Prostate gland (tissue), 2 donors: ENCODE measurements around the gene GSG1L. TPM values are rescaled to one million over a fixed set of nuclear protein-coding genes. Genes with fewer than 3 reads are reported as not detected.

ENCODE experiments used
- DNase-seq: peaks from one replicate; pipeline ENCODE4 v3.0.0-alpha.2; 2019; ENCODE audit warnings: low spot score
- H3K27ac ChIP-seq, 2 donors: fragments of 200-600 bp; sonication (generic); 2 replicates each; pipeline ENCODE4 v1.5.1; 2017 to 2019
- H3K27me3 ChIP-seq: fragments of 200-600 bp; sonication (generic); replicated peaks from 2 replicates; pipeline ENCODE4 v1.5.1; 2019; ENCODE audit not compliant: insufficient read depth
- H3K36me3 ChIP-seq, 2 donors: fragments of 200-600 bp; sonication (generic); 1 replicate in 1 of 2; 2 replicates in 1 of 2; pipeline versions ENCODE4 v1.5.1 to v1.8.1; 2017 to 2019
- H3K4me1 ChIP-seq: fragments of 200-600 bp; sonication (generic); replicated peaks from 2 replicates; pipeline ENCODE4 v1.5.1; 2019
- H3K4me3 ChIP-seq, 2 donors: fragments of 200-600 bp; sonication (generic); 2 replicates each; pipeline ENCODE4 v1.5.1; 2017 to 2019
- H3K9me3 ChIP-seq: fragments of 200-600 bp; sonication (generic); 2 replicates; pipeline ENCODE4 v1.5.1; 2017
- POLR2A ChIP-seq: fragments of 450-650 bp; IDR thresholded peaks from one replicate; pipeline ENCODE4 v1.6.1; 2016; ENCODE audit warnings: antibody characterized with exemption, mild to moderate bottlenecking
- POLR2AphosphoS5 ChIP-seq: sonication (generic); formaldehyde crosslinking; IDR thresholded peaks from one replicate; pipeline ENCODE4 v1.6.1; 2017; ENCODE audit warnings: antibody characterized with exemption
- WGBS: methylation state at CpG from one replicate; pipeline ENCODE4 v1.1.5; 2018; 5-methylcytosine and 5-hydroxymethylcytosine counted together
- intact Hi-C: fragments of 100-400 bp; cut with DNase I; formaldehyde crosslinking; loops from one replicate; pipeline ENCODE4 v1.14.2; 2022
- total RNA-seq, 2 donors: library from RNA; depleted of rRNA; stranded (reverse); fragments of >200 nt; gene quantifications; one replicate each; pipeline ENCODE4 v1.1.0, GENCODE V29; 2016
- TF ChIP-seq, protein P1 (sequence below), 4 experiments: fragments of 200-600 bp in 2 of 4; fragments of 450-650 bp in 2 of 4; sonication (generic) in 2 of 4; IDR thresholded peaks; 1 replicate in 3 of 4; 2 replicates in 1 of 4; pipeline ENCODE4 v1.5.1; 2016 to 2019; ENCODE audit warnings: antibody characterized with exemption in 4 of 4, mild to moderate bottlenecking in 2 of 4, moderate library complexity in 2 of 4

Gene GSG1L
- total RNA-seq, 2 donors from 2014 or later, result 0.91 TPM; not detected in 1

DNA sequence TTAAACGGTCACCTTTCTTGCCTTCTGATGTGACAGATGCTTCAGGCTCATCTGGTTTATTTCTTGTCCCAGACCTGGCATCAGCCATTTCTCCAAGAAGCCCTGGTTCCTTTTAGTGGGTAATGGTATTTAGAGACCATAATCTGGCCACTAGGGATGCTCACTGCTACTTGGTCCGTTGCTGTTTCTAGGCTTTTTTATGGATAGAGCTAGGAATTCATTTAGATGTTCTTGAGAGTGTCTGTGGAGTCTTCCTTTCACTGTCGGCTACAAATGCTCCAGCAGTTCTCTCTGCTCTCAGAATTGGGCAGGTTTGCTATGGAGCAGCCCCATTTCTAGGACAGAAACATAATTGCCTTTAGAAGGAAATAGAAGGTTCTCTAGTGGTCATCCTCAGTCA lies 299.1 kb downstream of the GSG1L start:
- Histone ChIP-seq H3K4me1 (no peaks in the 10 kb centered on the region), H3K36me3 (no peaks in the 10 kb centered on the region), H3K4me3 (no peak overlapping the region), H3K27ac (no peak overlapping the region), H3K9me3 (no peaks in the 10 kb centered on the region), H3K27me3 (no peaks in the 10 kb centered on the region)
- intact Hi-C loops, result no loop called here
- 64% methylated on average over 3 of the region's 3 CpGs for WGBS
- no peak for TF ChIP-seq POLR2A
- TF ChIP-seq POLR2AphosphoS5, result no peak
- TF ChIP-seq, protein P1, sequence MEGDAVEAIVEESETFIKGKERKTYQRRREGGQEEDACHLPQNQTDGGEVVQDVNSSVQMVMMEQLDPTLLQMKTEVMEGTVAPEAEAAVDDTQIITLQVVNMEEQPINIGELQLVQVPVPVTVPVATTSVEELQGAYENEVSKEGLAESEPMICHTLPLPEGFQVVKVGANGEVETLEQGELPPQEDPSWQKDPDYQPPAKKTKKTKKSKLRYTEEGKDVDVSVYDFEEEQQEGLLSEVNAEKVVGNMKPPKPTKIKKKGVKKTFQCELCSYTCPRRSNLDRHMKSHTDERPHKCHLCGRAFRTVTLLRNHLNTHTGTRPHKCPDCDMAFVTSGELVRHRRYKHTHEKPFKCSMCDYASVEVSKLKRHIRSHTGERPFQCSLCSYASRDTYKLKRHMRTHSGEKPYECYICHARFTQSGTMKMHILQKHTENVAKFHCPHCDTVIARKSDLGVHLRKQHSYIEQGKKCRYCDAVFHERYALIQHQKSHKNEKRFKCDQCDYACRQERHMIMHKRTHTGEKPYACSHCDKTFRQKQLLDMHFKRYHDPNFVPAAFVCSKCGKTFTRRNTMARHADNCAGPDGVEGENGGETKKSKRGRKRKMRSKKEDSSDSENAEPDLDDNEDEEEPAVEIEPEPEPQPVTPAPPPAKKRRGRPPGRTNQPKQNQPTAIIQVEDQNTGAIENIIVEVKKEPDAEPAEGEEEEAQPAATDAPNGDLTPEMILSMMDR (IDR thresholded peaks at IDR 0.05), result no peak
- DNase-seq, result no peak

DNA sequence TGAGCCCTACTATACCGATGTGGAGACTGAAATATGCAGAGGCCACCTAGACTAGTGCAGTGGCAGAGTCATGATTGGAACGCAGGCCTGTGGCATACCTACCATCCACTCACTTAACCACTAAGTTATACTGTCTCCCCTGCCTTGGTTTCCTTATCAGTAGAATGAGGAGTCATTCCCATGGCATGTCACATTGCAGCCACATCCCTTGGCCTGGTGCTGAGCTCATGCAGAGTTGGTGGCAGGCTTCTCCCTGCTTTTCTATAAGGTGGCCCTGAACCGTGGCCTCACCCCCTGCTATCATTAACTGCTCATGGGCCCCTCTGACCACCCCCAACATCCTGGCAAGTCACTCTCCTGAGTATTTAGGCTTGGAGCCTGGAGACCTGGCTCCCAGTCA lies 301.1 kb downstream of the GSG1L start:
- H3K4me1 ChIP-seq, result no peaks in the 10 kb centered on the region
- DNase-seq, result no peak
- no peaks in the 10 kb centered on the region for H3K36me3 ChIP-seq
- no peak for TF ChIP-seq POLR2A
- intact Hi-C loops, result no loop called here
- no peaks in the 10 kb centered on the region for H3K9me3 ChIP-seq
- H3K4me3 ChIP-seq, result no peak overlapping the region
- H3K27me3 ChIP-seq, result no peaks in the 10 kb centered on the region
- no peak overlapping the region for H3K27ac ChIP-seq
- WGBS, result 89% methylated on average over 3 of the region's 3 CpGs

DNA sequence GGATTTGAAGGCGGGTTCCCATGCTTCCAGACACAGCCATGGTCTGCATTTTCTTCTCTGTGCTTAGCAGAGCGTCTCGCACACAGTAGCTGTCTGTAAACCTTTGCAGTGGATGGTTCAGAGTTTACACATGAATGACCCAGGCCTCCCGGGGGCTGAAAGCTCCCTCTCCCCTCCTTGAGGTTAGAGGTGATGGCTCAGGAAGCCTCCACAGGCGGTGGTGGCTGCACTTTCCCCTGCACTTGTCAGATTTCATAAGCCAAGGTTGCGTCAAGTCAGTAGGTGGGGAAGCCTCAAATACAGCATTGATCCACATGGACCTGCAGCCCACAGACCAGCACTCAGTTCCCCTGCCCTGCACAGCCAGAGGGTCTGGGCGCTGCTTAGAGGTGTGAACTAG lies 301.7 kb downstream of the GSG1L start:
- TF ChIP-seq, protein P1 (IDR thresholded peaks at IDR 0.05), result no peak
- TF ChIP-seq POLR2A, result no peak
- TF ChIP-seq POLR2AphosphoS5, result no peak
- no peak overlapping the region for H3K4me3 ChIP-seq
- WGBS, result 90% methylated on average over 7 of the region's 7 CpGs
- intact Hi-C loops, result no loop called here
- H3K36me3 ChIP-seq, result no peaks in the 10 kb centered on the region
- no peak for DNase-seq
- H3K4me1 ChIP-seq, result no peaks in the 10 kb centered on the region
- H3K27ac ChIP-seq, result no peak overlapping the region
- H3K9me3 ChIP-seq, result no peaks in the 10 kb centered on the region
- H3K27me3 ChIP-seq, result no peaks in the 10 kb centered on the region

DNA sequence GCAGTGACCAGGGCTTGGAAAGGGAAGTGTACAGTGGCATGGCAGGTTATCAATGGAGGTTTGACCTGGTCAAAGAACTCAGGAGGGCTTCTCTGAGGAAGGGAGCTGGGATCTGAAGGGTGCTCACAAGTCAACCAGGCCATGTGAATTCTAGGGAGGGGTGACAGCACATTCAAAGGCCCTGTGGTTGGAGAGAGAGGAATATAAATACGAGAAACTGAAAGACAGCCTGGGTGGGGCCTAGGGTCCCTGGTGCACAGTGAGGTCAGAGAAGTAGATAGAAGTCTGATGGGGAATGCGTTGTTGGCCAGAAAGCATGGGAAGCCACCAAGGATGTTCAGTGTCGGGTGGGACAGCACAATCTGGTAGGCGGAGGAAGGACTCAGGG lies 302.7 kb downstream of the GSG1L start:
- no peaks in the 10 kb centered on the region for H3K9me3 ChIP-seq
- TF ChIP-seq, protein P1 (IDR thresholded peaks at IDR 0.05), result no peak
- TF ChIP-seq POLR2A (no peak), POLR2AphosphoS5 (no peak)
- no peak for DNase-seq
- H3K36me3 ChIP-seq, result no peaks in the 10 kb centered on the region
- no peaks in the 10 kb centered on the region for H3K4me1 ChIP-seq
- H3K4me3 ChIP-seq, result no peak overlapping the region
- no peak overlapping the region for H3K27ac ChIP-seq
- intact Hi-C loops, result no loop called here
- no peaks in the 10 kb centered on the region for H3K27me3 ChIP-seq
- WGBS, result 81% methylated on average over 4 of the region's 4 CpGs

DNA sequence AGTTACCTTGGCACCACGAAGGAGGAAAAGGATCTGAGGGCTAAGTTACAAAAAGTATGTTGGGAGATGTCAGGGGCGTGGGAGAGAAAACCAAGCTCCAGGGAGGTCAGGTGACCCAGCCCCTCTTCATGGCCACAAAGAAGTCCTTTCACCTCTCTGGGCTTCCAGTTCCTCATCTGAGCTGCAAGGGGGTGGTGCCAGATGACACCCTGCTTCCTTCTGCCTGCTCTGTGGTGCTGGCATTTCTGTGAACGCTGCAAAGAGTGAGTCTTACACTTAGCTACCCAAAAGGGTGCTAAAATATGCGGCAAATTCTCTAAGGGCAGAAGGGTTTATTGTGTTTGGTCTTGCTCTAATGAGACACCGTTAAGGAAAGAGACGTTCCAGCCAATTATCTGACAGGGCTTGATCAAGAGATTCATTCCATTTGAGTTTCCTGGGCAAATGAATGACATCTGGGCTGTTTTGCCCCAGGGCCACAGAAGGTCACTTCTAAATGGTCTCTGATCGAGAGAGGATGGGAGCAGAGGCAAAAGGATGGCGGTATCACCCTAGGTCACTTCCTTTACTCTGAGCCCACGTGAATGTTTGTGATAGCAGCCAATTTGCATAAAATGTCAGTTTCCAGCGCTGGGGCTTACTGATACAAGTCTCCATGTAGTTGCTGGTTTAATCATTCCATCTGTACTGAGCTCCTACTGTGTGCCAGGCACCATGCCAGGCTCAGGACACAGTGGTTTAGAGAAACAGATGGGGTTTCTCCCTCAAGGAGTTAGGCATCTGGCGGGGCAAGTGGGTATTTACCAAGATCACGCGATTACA lies 303.3 kb downstream of the GSG1L start:
- 74% methylated on average over 13 of the region's 13 CpGs for WGBS
- DNase-seq, result no peak
- H3K36me3 ChIP-seq, result no peaks in the 10 kb centered on the region

More for the DNA sequence above, 303.3 kb downstream of the GSG1L start:
- H3K9me3 ChIP-seq, result no peaks in the 10 kb centered on the region
- H3K27ac ChIP-seq, result no peak overlapping the region
- H3K27me3 ChIP-seq, result no peaks in the 10 kb centered on the region
- intact Hi-C loops, result no loop called here
- H3K4me1 ChIP-seq, result no peaks in the 10 kb centered on the region
- no peak overlapping the region for H3K4me3 ChIP-seq
- TF ChIP-seq POLR2A (no peak), POLR2AphosphoS5 (no peak)
- TF ChIP-seq, protein P1 (IDR thresholded peaks at IDR 0.05), result no peak
